WI38 (cell line): ENCODE data around the gene HTR3B.

Experiments
- H3K4me3 ChIP-seq: 2 replicates; pipeline ENCODE4 v1.5.1; 2011; ENCODE audit warnings: low read depth, mild to moderate bottlenecking, control low read depth, low read length
- TF ChIP-seq, protein P1 (sequence below): IDR thresholded peaks from 2 replicates; pipeline ENCODE4 v1.5.1; 2012; ENCODE audit warnings: low read depth, mild to moderate bottlenecking, control low read depth, low read length

HTR3B gene

DNA sequence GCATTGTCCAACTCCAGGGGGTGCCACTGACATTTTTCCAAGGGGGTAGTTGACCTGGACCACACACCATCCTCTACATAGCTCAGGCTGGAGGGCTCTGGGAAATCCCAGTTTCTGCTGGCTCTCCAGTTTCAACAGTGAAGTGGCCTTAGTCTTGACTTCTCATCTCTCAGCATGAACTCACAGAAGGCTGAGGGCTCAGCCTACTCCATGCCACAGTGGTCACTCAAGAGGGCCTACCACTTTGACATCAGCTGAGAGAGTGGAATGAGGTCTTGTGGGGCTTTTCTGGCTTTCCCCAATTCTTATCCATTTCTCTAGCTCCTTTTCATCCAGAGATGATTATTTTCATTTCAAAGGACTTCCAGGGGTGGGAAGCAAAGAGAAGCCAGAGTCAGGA lies 77.7 kb downstream of the HTR3B start:
- no peak overlapping the region for H3K4me3 ChIP-seq
- TF ChIP-seq, protein P1, sequence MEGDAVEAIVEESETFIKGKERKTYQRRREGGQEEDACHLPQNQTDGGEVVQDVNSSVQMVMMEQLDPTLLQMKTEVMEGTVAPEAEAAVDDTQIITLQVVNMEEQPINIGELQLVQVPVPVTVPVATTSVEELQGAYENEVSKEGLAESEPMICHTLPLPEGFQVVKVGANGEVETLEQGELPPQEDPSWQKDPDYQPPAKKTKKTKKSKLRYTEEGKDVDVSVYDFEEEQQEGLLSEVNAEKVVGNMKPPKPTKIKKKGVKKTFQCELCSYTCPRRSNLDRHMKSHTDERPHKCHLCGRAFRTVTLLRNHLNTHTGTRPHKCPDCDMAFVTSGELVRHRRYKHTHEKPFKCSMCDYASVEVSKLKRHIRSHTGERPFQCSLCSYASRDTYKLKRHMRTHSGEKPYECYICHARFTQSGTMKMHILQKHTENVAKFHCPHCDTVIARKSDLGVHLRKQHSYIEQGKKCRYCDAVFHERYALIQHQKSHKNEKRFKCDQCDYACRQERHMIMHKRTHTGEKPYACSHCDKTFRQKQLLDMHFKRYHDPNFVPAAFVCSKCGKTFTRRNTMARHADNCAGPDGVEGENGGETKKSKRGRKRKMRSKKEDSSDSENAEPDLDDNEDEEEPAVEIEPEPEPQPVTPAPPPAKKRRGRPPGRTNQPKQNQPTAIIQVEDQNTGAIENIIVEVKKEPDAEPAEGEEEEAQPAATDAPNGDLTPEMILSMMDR: no peak

- TF ChIP-seq, protein P1: no peak
- no peak overlapping the region for H3K4me3 ChIP-seq
These were observed 80.2 kb downstream of the HTR3B start for GRCh38 chr11:113984781-113985180.

GRCh38 chr11:113985906-113986305 lies 81.3 kb downstream of the HTR3B start:
- H3K4me3 ChIP-seq: no peak overlapping the region
- TF ChIP-seq, protein P1: no peak

DNA sequence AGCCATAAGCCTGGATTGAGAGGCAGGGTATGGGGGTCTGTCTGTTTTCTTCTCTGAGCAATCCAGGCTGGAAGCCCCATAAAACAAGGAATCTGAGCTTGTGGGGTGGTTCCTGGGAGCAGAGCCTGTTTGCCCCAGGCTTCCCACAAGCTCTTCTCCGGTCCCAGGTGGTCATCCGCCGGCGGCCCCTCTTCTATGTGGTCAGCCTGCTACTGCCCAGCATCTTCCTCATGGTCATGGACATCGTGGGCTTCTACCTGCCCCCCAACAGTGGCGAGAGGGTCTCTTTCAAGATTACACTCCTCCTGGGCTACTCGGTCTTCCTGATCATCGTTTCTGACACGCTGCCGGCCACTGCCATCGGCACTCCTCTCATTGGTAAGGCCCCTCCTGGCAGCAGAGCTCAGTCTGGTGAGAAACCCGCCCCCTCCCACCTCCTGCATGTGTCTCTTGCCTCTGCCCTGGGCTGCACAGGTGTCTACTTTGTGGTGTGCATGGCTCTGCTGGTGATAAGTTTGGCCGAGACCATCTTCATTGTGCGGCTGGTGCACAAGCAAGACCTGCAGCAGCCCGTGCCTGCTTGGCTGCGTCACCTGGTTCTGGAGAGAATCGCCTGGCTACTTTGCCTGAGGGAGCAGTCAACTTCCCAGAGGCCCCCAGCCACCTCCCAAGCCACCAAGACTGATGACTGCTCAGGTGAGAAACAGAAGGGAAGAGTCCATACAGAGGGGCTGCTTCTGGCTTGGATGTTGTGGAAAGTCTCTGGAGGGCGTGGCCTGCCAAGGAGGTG lies 82.0 kb downstream of the HTR3B start:
- H3K4me3 ChIP-seq: no peak overlapping the region
- TF ChIP-seq, protein P1: no peak

- TF ChIP-seq, protein P1: no peak
- no peak overlapping the region for H3K4me3 ChIP-seq
These were observed 84.8 kb downstream of the HTR3B start for GRCh38 chr11:113989381-113989780.

DNA sequence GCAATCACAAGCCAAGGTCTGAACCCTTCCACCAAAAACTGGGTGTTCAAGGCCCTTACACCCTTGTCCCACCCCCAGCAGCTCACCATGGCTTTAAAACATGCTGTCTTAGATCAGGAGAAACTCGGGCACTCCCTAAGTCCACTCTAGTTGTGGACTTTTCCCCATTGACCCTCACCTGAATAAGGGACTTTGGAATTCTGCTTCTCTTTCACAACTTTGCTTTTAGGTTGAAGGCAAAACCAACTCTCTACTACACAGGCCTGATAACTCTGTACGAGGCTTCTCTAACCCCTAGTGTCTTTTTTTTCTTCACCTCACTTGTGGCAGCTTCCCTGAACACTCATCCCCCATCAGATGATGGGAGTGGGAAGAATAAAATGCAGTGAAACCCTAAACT lies 85.3 kb downstream of the HTR3B start:
- TF ChIP-seq, protein P1: no peak
- no peak overlapping the region for H3K4me3 ChIP-seq

DNA sequence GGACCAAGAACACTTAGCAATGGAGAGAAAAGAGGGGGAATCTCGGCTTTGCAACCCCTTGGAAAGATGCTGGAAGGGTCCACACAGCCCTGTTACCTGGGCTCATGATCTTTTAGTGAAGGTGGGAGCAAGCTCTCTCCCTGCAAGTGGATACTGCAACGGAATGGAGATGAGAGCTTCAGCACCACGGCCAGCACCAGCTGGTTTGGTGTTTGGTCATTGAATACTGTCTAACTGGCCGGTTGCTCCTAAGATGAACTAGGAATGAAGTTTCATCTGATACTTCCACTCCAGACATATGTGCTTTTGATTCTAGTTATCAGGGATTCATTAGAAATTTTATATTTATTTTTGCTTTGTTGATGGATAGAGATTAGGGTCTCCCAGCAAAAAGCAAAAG lies 86.6 kb downstream of the HTR3B start:
- H3K4me3 ChIP-seq: no peak overlapping the region
- TF ChIP-seq, protein P1: no peak
